NT2/D1 (cell line): ENCODE measurements around the gene CACNG5.

Experiments used
- DNase-seq: peaks from one replicate; pipeline ENCODE4 v3.0.0-alpha.2; 2011; ENCODE audit warnings: low read depth, low spot score
- H3K27me3 ChIP-seq: 2 replicates; pipeline ENCODE4 v1.6.0; 2011; ENCODE audit warnings: mild to moderate bottlenecking; ENCODE audit not compliant: insufficient read length, insufficient read depth
- H3K36me3 ChIP-seq: 2 replicates; pipeline ENCODE4 v1.6.1; 2011; ENCODE audit warnings: mild to moderate bottlenecking, low read length, mixed read lengths; ENCODE audit not compliant: insufficient read depth, insufficient read length
- H3K4me1 ChIP-seq: 2 replicates; pipeline ENCODE4 v1.5.1; 2011; ENCODE audit not compliant: insufficient read depth, insufficient read length
- H3K4me3 ChIP-seq: 2 replicates; pipeline ENCODE4 v1.5.1; 2011; ENCODE audit warnings: low read depth; ENCODE audit not compliant: insufficient read length
- H3K9ac ChIP-seq: 2 replicates; pipeline ENCODE4 v1.6.0; 2011; ENCODE audit warnings: low read depth; ENCODE audit not compliant: insufficient read length
- H3K9me3 ChIP-seq: 2 replicates; pipeline ENCODE4 v1.5.1; 2011; ENCODE audit warnings: mild to moderate bottlenecking, low read length; ENCODE audit not compliant: insufficient read depth
- SUZ12 ChIP-seq: IDR thresholded peaks from 2 replicates; pipeline ENCODE4 v1.6.1; 2011; ENCODE audit not compliant: insufficient read length, insufficient read depth; ENCODE audit errors: extremely low read depth
- YY1 ChIP-seq: IDR thresholded peaks from 2 replicates; pipeline ENCODE4 v1.6.1; 2011; ENCODE audit not compliant: insufficient read length, insufficient read depth
- ZNF274 ChIP-seq: IDR thresholded peaks from 2 replicates; pipeline ENCODE4 v1.6.1; 2011; ENCODE audit warnings: mild to moderate bottlenecking, low read depth, low read length

Gene CACNG5

GRCh38 chr17:66834919-66835454 lies at the start of gene CACNG5:
Gene CACNG5, plus strand, starts transcription at chr17:66835117. Its CDS starts 42,216 bp downstream, at chr17:66877333.
- no peak for DNase-seq
- Histone ChIP-seq H3K36me3 (no peaks in the 10 kb centered on the region), H3K4me3 (peak within 1 kb of the TSS; percentile 51), H3K4me1 (peaks cover 21% of the 10 kb centered on the region), H3K9me3 (no peaks in the 10 kb centered on the region), H3K27me3 (peaks cover 57% of the 10 kb centered on the region), H3K9ac (peak within 1 kb of the TSS; percentile 73)
- TF ChIP-seq YY1 (no peak), SUZ12 (no peak), ZNF274 (no peak)

GRCh38 chr17:66786107-66786506 lies 48.8 kb upstream of the CACNG5 start:
- Histone ChIP-seq H3K9ac (no peak overlapping the region), H3K36me3 (peaks cover 12% of the 10 kb centered on the region), H3K4me3 (no peak overlapping the region), H3K4me1 (peaks cover 15% of the 10 kb centered on the region), H3K9me3 (no peaks in the 10 kb centered on the region), H3K27me3 (no peaks in the 10 kb centered on the region)
- no peak for TF ChIP-seq ZNF274
- TF ChIP-seq YY1, result no peak
- TF ChIP-seq SUZ12, result no peak
- DNase-seq, result no peak

GRCh38 chr17:66787914-66788313 lies 47.0 kb upstream of the CACNG5 start:
- Histone ChIP-seq H3K36me3 (peaks cover 12% of the 10 kb centered on the region), H3K4me1 (peaks cover 12% of the 10 kb centered on the region), H3K9ac (no peak overlapping the region), H3K9me3 (no peaks in the 10 kb centered on the region), H3K4me3 (no peak overlapping the region), H3K27me3 (no peaks in the 10 kb centered on the region)
- TF ChIP-seq SUZ12, result no peak
- TF ChIP-seq ZNF274, result no peak
- no peak for TF ChIP-seq YY1
- no peak for DNase-seq

GRCh38 chr17:66789093-66789492 lies 45.8 kb upstream of the CACNG5 start:
- Histone ChIP-seq H3K9me3 (no peaks in the 10 kb centered on the region), H3K4me1 (peaks cover 11% of the 10 kb centered on the region), H3K36me3 (peaks cover 12% of the 10 kb centered on the region), H3K27me3 (no peaks in the 10 kb centered on the region), H3K9ac (peak overlapping the region; percentile 24), H3K4me3 (no peak overlapping the region)
- TF ChIP-seq YY1 (no peak), ZNF274 (no peak), SUZ12 (no peak)
- no peak for DNase-seq

GRCh38 chr17:66789961-66790437 lies 44.9 kb upstream of the CACNG5 start:
- Histone ChIP-seq H3K9me3 (no peaks in the 10 kb centered on the region), H3K27me3 (no peaks in the 10 kb centered on the region), H3K4me1 (peaks cover 8% of the 10 kb centered on the region), H3K9ac (no peak overlapping the region), H3K36me3 (peaks cover 12% of the 10 kb centered on the region), H3K4me3 (no peak overlapping the region)
- no peak for TF ChIP-seq YY1
- TF ChIP-seq SUZ12, result no peak
- TF ChIP-seq ZNF274, result no peak
- DNase-seq, result no peak

GRCh38 chr17:66790501-66791061 lies 44.3 kb upstream of the CACNG5 start:
- DNase-seq, result no peak
- Histone ChIP-seq H3K4me1 (peaks cover 8% of the 10 kb centered on the region), H3K36me3 (peaks cover 12% of the 10 kb centered on the region), H3K27me3 (no peaks in the 10 kb centered on the region), H3K9ac (no peak overlapping the region), H3K9me3 (no peaks in the 10 kb centered on the region), H3K4me3 (no peak overlapping the region)
- TF ChIP-seq SUZ12 (no peak), YY1 (no peak), ZNF274 (no peak)

- H3K36me3 ChIP-seq, result peaks cover 12% of the 10 kb centered on the region
- H3K4me1 ChIP-seq, result peaks cover 8% of the 10 kb centered on the region
- no peaks in the 10 kb centered on the region for H3K9me3 ChIP-seq
- no peaks in the 10 kb centered on the region for H3K27me3 ChIP-seq
- H3K9ac ChIP-seq, result no peak overlapping the region
- no peak overlapping the region for H3K4me3 ChIP-seq
- DNase-seq, result no peak
- TF ChIP-seq SUZ12 (no peak), ZNF274 (no peak), YY1 (no peak)
Observed at GRCh38 chr17:66791347-66791746, 43.6 kb upstream of the CACNG5 start.
